SIG-M5 treated with dmso at 0.1 percent for 504 hours (cell line): ENCODE results near the gene PRR20C.
"Not testable (repeated sequence)": the region's sequence is repeated elsewhere in the genome, so short reads cannot be mapped to it uniquely, and the experiment has no call there.

Experiments
- DNase-seq: peaks from one replicate; lab custom pipeline; 2025; ENCODE audit not compliant: unreplicated experiment; lab: John Stamatoyannopoulos, UW

Gene PRR20C

DNA sequence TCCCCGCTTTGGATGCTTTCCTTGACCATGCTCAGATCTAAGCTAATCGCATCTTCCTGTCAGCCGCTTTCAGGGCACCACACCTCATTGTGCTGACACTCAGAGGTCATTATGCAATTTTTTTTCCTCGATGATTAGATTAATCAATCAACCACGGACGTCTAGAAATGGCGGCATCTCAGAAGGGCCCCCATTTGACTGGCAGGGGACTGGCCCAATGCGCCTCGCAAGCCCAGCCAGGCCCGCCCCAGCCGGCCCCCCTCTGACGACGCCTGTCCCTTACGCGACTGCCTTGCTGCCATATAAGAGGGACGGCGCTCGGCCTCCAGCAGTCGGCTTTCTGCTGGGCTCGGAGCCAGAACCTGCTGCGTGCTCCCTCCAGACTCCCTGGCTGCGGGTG, at the start of gene PRR20C:
Gene PRR20C (plus strand): TSS at position 301 of the 400 bp plus-strand sequence. CDS start 387 bp downstream, outside the sequence.
- not testable (repeated sequence) for DNase-seq

DNA sequence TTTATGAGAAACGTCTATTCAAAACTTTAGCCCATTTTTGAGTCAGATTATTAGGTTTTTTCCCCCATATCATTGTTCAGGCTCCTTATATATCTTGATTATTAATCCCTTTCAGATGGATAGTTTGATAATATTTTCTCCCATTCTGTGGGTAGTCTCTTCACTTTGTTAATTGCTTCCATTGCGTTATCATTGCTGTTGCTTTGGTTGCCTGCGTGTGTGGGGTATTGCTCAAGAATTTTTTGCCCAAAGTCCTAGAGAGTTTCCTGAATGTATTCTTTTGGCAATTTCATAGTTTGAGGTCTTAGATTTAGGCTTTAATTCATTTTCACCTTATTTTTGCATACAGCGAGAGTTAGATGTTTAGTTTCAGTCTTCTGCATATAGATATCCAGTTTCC, 38.9 kb upstream of the PRR20C start:
- no peak for DNase-seq

- no peak for DNase-seq
Measured at GRCh38 chr13:57123681-57124080, 30.2 kb upstream of the PRR20C start.

GRCh38 chr13:57128909-57129308, 25.0 kb upstream of the PRR20C start:
- DNase-seq = peak; percentile 3

- DNase-seq = no peak
Measured at GRCh38 chr13:57136093-57136492, 17.8 kb upstream of the PRR20C start.

- no peak for DNase-seq
Measured at GRCh38 chr13:57137585-57137984, 16.3 kb upstream of the PRR20C start.

GRCh38 chr13:57138988-57139387, 14.9 kb upstream of the PRR20C start:
- no peak for DNase-seq

DNA sequence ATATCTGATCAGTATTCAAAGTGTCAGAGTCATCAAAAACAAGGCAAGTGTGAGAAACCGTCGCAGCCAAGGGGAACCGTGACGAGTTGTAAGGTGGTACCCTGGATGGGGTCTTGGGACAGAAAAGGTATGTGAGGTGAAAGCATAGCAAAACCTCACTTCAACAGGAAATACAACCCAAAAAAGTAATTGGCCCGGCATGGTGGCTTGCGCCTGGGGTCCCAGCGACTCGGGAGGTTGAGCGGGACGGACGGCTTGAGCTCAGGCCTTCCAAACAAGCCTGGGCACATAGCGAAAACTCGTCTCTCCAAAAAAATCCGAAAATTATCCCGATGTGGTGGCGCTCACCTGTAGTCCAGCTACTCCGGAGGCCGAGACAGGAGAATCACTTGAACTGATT, 14.1 kb upstream of the PRR20C start:
- not testable (repeated sequence) for DNase-seq

GRCh38 chr13:57140235-57140968, 13.5 kb upstream of the PRR20C start, which contains the start of gene PRR20A:
Gene PRR20A (plus strand): TSS chr13:57140918. CDS start chr13:57141305, 387 bp downstream.
- DNase-seq = not testable (repeated sequence)

GRCh38 chr13:57147188-57147587, 6.7 kb upstream of the PRR20C start, which contains the start of gene PRR20B:
Gene PRR20B (plus strand): TSS chr13:57147488. CDS start chr13:57147875, 387 bp downstream.
- not testable (repeated sequence) for DNase-seq

DNA sequence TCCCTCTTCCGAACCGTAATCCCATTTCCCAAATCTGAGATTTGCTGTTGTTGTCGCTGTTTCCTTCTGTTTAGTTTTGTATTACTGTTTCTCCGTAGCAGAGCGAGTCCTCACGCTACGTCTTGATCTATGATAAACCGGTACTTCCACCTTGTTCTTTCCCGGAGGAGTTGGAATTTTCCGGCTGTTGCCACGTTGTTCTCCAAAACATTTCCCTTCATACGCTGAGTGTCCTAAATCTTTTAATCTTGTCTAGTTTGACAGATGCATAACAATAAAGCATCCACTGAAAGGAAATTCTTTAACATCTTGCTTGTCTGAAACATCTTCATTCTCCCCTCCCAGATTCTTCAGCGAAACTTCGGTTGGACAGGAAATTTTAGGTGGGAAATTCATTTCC, 5.8 kb upstream of the PRR20C start:
- DNase-seq = not testable (repeated sequence)

DNA sequence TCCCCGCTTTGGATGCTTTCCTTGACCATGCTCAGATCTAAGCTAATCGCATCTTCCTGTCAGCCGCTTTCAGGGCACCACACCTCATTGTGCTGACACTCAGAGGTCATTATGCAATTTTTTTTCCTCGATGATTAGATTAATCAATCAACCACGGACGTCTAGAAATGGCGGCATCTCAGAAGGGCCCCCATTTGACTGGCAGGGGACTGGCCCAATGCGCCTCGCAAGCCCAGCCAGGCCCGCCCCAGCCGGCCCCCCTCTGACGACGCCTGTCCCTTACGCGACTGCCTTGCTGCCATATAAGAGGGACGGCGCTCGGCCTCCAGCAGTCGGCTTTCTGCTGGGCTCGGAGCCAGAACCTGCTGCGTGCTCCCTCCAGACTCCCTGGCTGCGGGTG, 6.5 kb downstream of the PRR20C start, which contains the start of gene PRR20D:
Gene PRR20D (plus strand): TSS at position 301 of the 400 bp plus-strand sequence. CDS start 387 bp downstream, outside the sequence.
- not testable (repeated sequence) for DNase-seq

- not testable (repeated sequence) for DNase-seq
Measured at GRCh38 chr13:57166897-57167296, 13.0 kb downstream of the PRR20C start, which contains the start of gene PRR20E. Gene PRR20E (plus strand): TSS chr13:57167197. CDS start chr13:57167584, 387 bp downstream.

GRCh38 chr13:57191667-57192066, 37.8 kb downstream of the PRR20C start:
- DNase-seq = no peak
